A549 (cell line): ENCODE data around the gene HPCAL1.

Experiments
- E2F6 ChIP-seq: IDR thresholded peaks from 2 replicates; pipeline ENCODE4 v1.6.1; 2012; ENCODE audit warnings: low read depth, borderline replicate concordance
- ELK1 ChIP-seq: fragments of 150-350 bp; IDR thresholded peaks from 2 replicates; pipeline ENCODE4 v1.6.1; 2014; ENCODE audit warnings: low read depth, mild to moderate bottlenecking, low read length
- POLR2A ChIP-seq: IDR thresholded peaks from 2 replicates; pipeline ENCODE4 v1.6.1; 2012; ENCODE audit warnings: mild to moderate bottlenecking, low read length
- RAD21 ChIP-seq, 2 experiments: fragments of >200 bp in 1 of 2; sonication (Bioruptor Twin) in 1 of 2; formaldehyde crosslinking in 1 of 2; IDR thresholded peaks in 1 of 2; conservative IDR thresholded peaks in 1 of 2; 2 replicates in 1 of 2; 3 replicates in 1 of 2; pipeline ENCODE4 v1.6.1; 2012 to 2018; ENCODE audit warnings: inconsistent platforms in 1 of 2
- ZFP36 ChIP-seq: fragments of 450-650 bp; IDR thresholded peaks from 2 replicates; pipeline ENCODE4 v1.6.1; 2014; ENCODE audit warnings: borderline replicate concordance; ENCODE audit not compliant: partially characterized antibody
- TF ChIP-seq, protein P1 (sequence below): fragments of >200 bp; sonication (Bioruptor Twin); formaldehyde crosslinking; IDR thresholded peaks from 3 replicates; pipeline ENCODE4 v1.5.1; 2016
- TF ChIP-seq, protein P2 (sequence below): IDR thresholded peaks from 2 replicates; pipeline ENCODE4 v1.6.1; 2012

DNA sequence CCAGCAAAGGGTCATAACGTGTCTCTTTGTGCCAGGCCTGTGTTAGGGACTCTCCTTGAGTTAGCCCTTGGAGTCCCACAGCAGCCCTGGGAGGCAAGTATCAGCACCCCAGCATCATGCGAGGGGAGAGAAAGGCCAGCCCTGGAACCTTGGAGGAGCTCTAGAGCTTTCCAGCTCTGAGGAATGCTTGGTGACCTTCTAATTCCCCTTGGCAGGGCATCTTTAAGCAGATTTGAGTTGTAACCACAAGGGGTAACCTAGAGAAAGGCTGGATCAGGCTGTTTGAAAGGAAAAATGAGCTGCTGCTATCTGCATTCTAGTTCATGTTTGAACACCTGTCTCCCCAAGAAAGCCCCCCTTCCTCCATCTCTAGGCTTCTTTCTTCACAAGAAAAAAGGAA is 169.3 kb downstream of the HPCAL1 start:
- no peak for TF ChIP-seq E2F6
- TF ChIP-seq, protein P1, sequence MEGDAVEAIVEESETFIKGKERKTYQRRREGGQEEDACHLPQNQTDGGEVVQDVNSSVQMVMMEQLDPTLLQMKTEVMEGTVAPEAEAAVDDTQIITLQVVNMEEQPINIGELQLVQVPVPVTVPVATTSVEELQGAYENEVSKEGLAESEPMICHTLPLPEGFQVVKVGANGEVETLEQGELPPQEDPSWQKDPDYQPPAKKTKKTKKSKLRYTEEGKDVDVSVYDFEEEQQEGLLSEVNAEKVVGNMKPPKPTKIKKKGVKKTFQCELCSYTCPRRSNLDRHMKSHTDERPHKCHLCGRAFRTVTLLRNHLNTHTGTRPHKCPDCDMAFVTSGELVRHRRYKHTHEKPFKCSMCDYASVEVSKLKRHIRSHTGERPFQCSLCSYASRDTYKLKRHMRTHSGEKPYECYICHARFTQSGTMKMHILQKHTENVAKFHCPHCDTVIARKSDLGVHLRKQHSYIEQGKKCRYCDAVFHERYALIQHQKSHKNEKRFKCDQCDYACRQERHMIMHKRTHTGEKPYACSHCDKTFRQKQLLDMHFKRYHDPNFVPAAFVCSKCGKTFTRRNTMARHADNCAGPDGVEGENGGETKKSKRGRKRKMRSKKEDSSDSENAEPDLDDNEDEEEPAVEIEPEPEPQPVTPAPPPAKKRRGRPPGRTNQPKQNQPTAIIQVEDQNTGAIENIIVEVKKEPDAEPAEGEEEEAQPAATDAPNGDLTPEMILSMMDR: no peak
- TF ChIP-seq RAD21 (conservative IDR thresholded peaks at IDR 0.05 in 1 of 2, IDR thresholded peaks at IDR 0.05 in 1 of 2): no peak
- TF ChIP-seq ZFP36: no peak
- TF ChIP-seq, protein P2, sequence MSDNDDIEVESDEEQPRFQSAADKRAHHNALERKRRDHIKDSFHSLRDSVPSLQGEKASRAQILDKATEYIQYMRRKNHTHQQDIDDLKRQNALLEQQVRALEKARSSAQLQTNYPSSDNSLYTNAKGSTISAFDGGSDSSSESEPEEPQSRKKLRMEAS: no peak
- no peak for TF ChIP-seq ELK1
- no peak for TF ChIP-seq POLR2A
